Progenitor cell of endocrine pancreas (in vitro differentiated cells): ENCODE measurements around the gene SAPCD1. TPM values are rescaled to one million over a fixed set of nuclear protein-coding genes. Genes with fewer than 3 reads are reported as not detected.
A peak's percentile ranks its signal among the peaks of the same experiment; 100 is the strongest.
"Not testable (repeated sequence)": the region's sequence is repeated elsewhere in the genome, so short reads cannot be mapped to it uniquely, and the experiment has no call there.

Experiments used
- DNase-seq: peaks from one replicate; pipeline ENCODE4 v3.0.0; 2021; ENCODE audit warnings: low spot score; ENCODE audit not compliant: unreplicated experiment
- H3K27ac Mint-ChIP-seq: 2 replicates; pipeline ENCODE4 v1.8.0; 2021; ENCODE audit warnings: mild to moderate bottlenecking, moderate library complexity, mixed read lengths
- H3K27me3 Mint-ChIP-seq: 2 replicates; pipeline ENCODE4 v1.8.0; 2021; ENCODE audit warnings: mixed read lengths
- H3K36me3 Mint-ChIP-seq: 2 replicates; pipeline ENCODE4 v1.8.0; 2022; ENCODE audit warnings: mixed read lengths; ENCODE audit not compliant: insufficient read depth
- H3K4me1 Mint-ChIP-seq: 2 replicates; pipeline ENCODE4 v1.8.0; 2021; ENCODE audit warnings: low read depth, mixed read lengths
- H3K4me3 Mint-ChIP-seq: 2 replicates; pipeline ENCODE4 v1.8.0; 2021; ENCODE audit warnings: low read depth, mild to moderate bottlenecking, moderate library complexity, mixed read lengths
- H3K9me3 Mint-ChIP-seq: 2 replicates; pipeline ENCODE4 v1.8.0; 2021; ENCODE audit warnings: low read depth, mixed read lengths
- CTCF ChIP-seq: fragments of 200-600 bp; sonication (generic); IDR thresholded peaks from one replicate; pipeline ENCODE4 v1.5.0; 2021; ENCODE audit warnings: antibody characterized with exemption, mild to moderate bottlenecking; ENCODE audit not compliant: unreplicated experiment
- total RNA-seq: library from RNA; stranded (reverse); gene quantifications from 2 replicates; pipeline ENCODE4 v1.2.1, GENCODE V29; 2021

SAPCD1 gene
- total RNA-seq, 1 donor from 2014 or later: 8.6 TPM

DNA sequence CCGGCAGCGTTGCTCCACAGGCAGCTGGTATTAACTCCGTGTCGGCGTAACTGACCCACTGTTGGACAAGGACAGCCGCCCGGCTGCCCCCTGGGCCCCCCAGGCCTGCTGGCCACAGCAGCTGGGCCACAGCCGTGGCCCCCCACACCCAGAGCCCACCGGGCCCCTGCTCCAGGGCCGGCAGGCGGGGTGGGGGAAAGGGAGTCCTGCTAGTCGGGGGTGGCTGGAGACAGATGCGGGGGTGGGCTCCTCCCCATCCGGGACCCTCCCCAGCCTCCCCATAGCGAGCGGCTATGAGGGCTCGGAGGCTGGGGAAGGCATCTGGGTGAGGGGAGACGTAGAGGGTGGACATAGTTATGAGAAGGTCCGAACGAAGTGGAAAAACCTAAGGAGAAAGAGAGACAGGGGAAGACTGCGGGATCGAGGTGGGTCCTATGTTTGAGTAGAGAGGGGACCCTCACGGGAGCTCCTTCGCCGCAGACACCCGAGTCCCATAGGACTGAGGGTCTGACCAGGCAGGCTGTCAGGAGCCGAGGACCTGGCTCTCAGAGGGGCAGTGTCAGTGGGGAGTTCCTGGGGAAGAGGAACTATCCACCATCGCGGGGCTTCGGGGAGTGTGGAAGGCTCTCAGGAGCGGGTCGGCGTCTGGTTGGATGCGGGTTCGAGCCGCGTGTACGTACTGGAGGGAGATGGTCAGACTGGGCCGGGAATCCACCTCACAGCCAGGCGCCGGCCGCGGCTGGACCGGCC lies 32.6 kb downstream of the SAPCD1 start:
- no peak for DNase-seq
- Mint-ChIP-seq H3K4me1 (peaks cover 10% of the 10 kb centered on the region), H3K4me3 (peak overlapping the region; percentile 96), H3K27ac (peak overlapping the region; percentile 98), H3K36me3 (peaks cover 2% of the 10 kb centered on the region), H3K27me3 (no peaks in the 10 kb centered on the region), H3K9me3 (no peaks in the 10 kb centered on the region)
- TF ChIP-seq CTCF: no peak

DNA sequence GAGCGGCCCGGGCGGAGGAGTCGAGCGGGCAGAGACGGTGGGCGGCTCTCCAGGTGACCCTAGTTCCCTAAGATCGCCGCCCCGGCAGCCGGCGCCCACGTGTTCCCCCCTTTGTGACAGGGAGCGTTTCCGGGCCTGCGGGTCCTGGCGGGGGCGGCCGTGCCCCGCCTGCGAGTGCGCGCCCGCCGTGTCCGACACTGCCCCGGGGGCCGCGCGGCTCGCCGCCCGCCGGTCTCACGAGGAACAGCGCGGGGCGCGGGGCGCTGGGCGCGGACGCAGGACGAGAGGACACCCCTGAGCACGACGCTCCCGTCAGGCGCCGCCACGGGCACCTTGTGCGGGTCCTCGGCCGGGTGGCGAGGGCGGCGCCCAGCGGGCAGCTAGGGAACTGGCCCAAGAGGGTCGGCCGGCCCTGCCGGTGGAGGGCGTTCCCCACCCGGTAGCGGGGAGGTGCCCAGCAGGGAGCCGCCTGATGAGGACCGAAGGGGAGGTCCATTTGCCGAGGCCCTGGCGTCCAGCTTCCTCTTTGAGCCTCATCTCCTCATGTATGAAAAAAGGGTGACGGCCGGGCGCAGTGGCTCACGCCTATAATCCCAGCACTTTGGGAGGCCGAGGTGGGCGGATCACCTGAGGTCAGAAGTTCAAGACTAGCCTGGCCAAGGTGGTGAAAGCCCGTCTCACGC lies 33.3 kb downstream of the SAPCD1 start, which contains the start of gene VARS1:
Gene VARS1, minus strand, starts transcription at position 137 of the 683 bp plus-strand sequence. CDS start 535 bp downstream, outside the sequence.
- DNase-seq: peak; percentile 84
- Mint-ChIP-seq H3K4me1 (peaks cover 10% of the 10 kb centered on the region), H3K27ac (peak within 1 kb of the TSS; percentile 98), H3K9me3 (no peaks in the 10 kb centered on the region), H3K36me3 (peaks cover 2% of the 10 kb centered on the region), H3K4me3 (peak within 1 kb of the TSS; percentile 96), H3K27me3 (no peaks in the 10 kb centered on the region)
- TF ChIP-seq CTCF: peak; percentile 77

- no peak for TF ChIP-seq CTCF
- peak overlapping the region; percentile 18 for H3K27ac Mint-ChIP-seq
- no peaks in the 10 kb centered on the region for H3K27me3 Mint-ChIP-seq
- no peaks in the 10 kb centered on the region for H3K9me3 Mint-ChIP-seq
- peaks cover 3% of the 10 kb centered on the region for H3K36me3 Mint-ChIP-seq
- H3K4me3 Mint-ChIP-seq: no peak overlapping the region
- peaks cover 8% of the 10 kb centered on the region for H3K4me1 Mint-ChIP-seq
- DNase-seq: no peak
These were observed 34.5 kb downstream of the SAPCD1 start for GRCh38 chr6:31796993-31797385.

DNA sequence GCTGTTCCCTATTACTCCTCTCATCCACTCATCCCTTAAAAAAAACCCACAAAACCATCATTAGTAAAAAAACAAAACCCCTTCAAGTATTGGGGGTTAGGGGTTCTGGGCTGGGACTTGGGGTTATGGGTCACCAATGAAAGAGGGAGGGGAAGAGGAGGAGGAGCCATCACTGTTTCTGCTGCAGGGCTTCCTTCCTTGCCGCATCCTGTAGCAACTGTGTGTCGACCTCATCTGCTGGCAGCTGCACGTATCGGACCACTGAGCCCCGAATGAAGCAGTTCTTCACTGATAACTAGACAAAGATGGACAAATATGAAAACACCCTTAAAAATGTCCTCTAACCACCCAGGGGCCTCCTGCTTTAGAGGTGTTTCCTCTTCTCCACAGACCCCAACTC lies 35.1 kb downstream of the SAPCD1 start:
- no peak for DNase-seq
- no peaks in the 10 kb centered on the region for H3K27me3 Mint-ChIP-seq
- TF ChIP-seq CTCF: no peak
- H3K4me1 Mint-ChIP-seq: peaks cover 8% of the 10 kb centered on the region
- peaks cover 3% of the 10 kb centered on the region for H3K36me3 Mint-ChIP-seq
- no peak overlapping the region for H3K27ac Mint-ChIP-seq
- H3K4me3 Mint-ChIP-seq: no peak overlapping the region
- H3K9me3 Mint-ChIP-seq: no peaks in the 10 kb centered on the region

DNA sequence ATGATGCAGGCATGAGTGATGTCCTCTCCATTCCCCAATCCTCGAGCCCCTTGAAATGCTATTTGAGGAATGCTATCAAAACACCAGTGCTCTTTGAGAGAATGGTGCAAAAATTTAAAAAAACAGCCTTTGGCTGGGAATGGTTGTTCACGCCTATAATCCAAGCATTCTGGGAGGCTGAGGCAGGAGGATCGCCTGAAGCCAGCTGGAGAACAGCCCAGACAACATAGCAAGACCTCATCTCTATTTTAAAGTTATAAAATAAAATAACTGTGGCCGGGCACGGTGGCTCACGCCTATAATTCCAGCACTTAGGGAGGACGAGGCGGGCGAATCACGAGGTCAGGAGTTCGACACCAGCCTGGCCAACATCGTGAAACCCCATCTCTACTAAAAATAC lies 37.3 kb downstream of the SAPCD1 start:
- Mint-ChIP-seq H3K4me1 (no peaks in the 10 kb centered on the region), H3K9me3 (no peaks in the 10 kb centered on the region), H3K27ac (no peak overlapping the region), H3K4me3 (no peak overlapping the region), H3K27me3 (no peaks in the 10 kb centered on the region), H3K36me3 (peaks cover 3% of the 10 kb centered on the region)
- TF ChIP-seq CTCF: no peak
- no peak for DNase-seq

GRCh38 chr6:31801031-31801927 lies 38.8 kb downstream of the SAPCD1 start:
- H3K4me1 Mint-ChIP-seq, H3K4me3 Mint-ChIP-seq, H3K27ac Mint-ChIP-seq, DNase-seq, H3K9me3 Mint-ChIP-seq, H3K27me3 Mint-ChIP-seq, H3K36me3 Mint-ChIP-seq: not testable (repeated sequence)
